Body of pancreas (tissue), 4 donors: ENCODE measurements around the gene PRSS22. TPM values are rescaled to one million over a fixed set of nuclear protein-coding genes. Genes with fewer than 3 reads are reported as not detected.

Source experiments
- ATAC-seq: fragments of 150-250 bp; one replicate; pipeline ENCODE4 v1.9.1; 2016
- DNase-seq, 4 donors: peaks; one replicate each; pipeline ENCODE4 v3.0.0-alpha.2; 2019
- H3K27ac ChIP-seq, 4 donors: fragments of 200-600 bp; sonication (generic); 1 replicate in 3 of 4; 2 replicates in 1 of 4; pipeline versions ENCODE4 v1.5.1 to v1.6.1; 2016 to 2019; ENCODE audit warnings: mild to moderate bottlenecking in 1 of 4, mixed read lengths in 1 of 4, moderate library complexity in 1 of 4
- H3K27me3 ChIP-seq, 2 donors: fragments of 200-600 bp; sonication (generic); one replicate each; pipeline ENCODE4 v1.6.0; 2016; ENCODE audit warnings: mild to moderate bottlenecking in 1 of 2
- H3K36me3 ChIP-seq, 2 donors: fragments of 200-600 bp; sonication (generic); replicated peaks in 1 of 2; 2 replicates each; pipeline ENCODE4 v1.5.1; 2016; ENCODE audit warnings: low read depth in 2 of 2; ENCODE audit not compliant: insufficient read depth in 1 of 2
- H3K4me1 ChIP-seq: fragments of 200-600 bp; sonication (generic); one replicate; pipeline ENCODE4 v1.6.0; 2016
- H3K4me3 ChIP-seq, 2 donors: fragments of 200-600 bp; sonication (generic); 1 replicate in 1 of 2; 2 replicates in 1 of 2; pipeline ENCODE4 v1.5.1; 2016 to 2019
- H3K9me3 ChIP-seq, 3 donors: fragments of 200-600 bp; sonication (generic); 1 replicate in 2 of 3; 2 replicates in 1 of 3; pipeline ENCODE4 v1.5.1; 2016
- CTCF ChIP-seq, 7 experiments: fragments of 450-650 bp in 4 of 7; fragments of 200-600 bp in 3 of 7; sonication (generic) in 3 of 7; IDR thresholded peaks; one replicate each; pipeline ENCODE4 v1.5.1; 2016 to 2019; ENCODE audit warnings: antibody characterized with exemption in 7 of 7
- POLR2A ChIP-seq, 3 donors: fragments of 450-650 bp; IDR thresholded peaks; one replicate each; pipeline ENCODE4 v1.6.1; 2016; ENCODE audit warnings: antibody characterized with exemption in 3 of 3, mild to moderate bottlenecking in 2 of 3
- WGBS, 2 donors: methylation state at CpG; one replicate each; pipeline ENCODE4 v1.1.5; 2017; 5-methylcytosine and 5-hydroxymethylcytosine counted together
- intact Hi-C: fragments of 100-400 bp; cut with DNase I; formaldehyde crosslinking; loops from one replicate; pipeline ENCODE4 v1.15.1; 2023
- total RNA-seq, 2 donors: library from RNA; depleted of rRNA; stranded (reverse); fragments of >200 nt; gene quantifications; one replicate each; pipeline ENCODE4 v1.1.0, GENCODE V29; 2016

Gene PRSS22
- total RNA-seq, 2 donors from 2014 or later, result 3.6 to 19.4 TPM

GRCh38 chr16:2905241-2905987 lies 47.4 kb upstream of the PRSS22 start:
- TF ChIP-seq CTCF (IDR thresholded peaks at IDR 0.05) (no peak), POLR2A (IDR thresholded peaks at IDR 0.05) (peak; percentile 90 to 98 (median 98))
- peak; percentile 84 for ATAC-seq
- no peaks in the 10 kb centered on the region for H3K9me3 ChIP-seq
- no peaks in the 10 kb centered on the region for H3K36me3 ChIP-seq
- H3K27me3 ChIP-seq, result no peaks in the 10 kb centered on the region
- peaks cover 22% of the 10 kb centered on the region for H3K4me1 ChIP-seq
- intact Hi-C loops, result no loop called here
- 1% methylated on average over 14 to 45 of the region's 51 CpGs for whole genome bisulfite sequencing, 2 donors
- H3K27ac ChIP-seq, result peak overlapping the region; percentile 84 to 96 (median 92)
- peak; percentile 98 to 100 (median 99) for DNase-seq
- H3K4me3 ChIP-seq, result peak overlapping the region; percentile 38 to 45

- Histone ChIP-seq H3K36me3 (no peaks in the 10 kb centered on the region), H3K27me3 (no peaks in the 10 kb centered on the region), H3K4me1 (peaks cover 22% of the 10 kb centered on the region), H3K9me3 (no peaks in the 10 kb centered on the region), H3K4me3 (peak overlapping the region; percentile 38 to 45), H3K27ac (peak overlapping the region; percentile 84 to 96 (median 92))
- ATAC-seq (no peak), DNase-seq (peak; percentile 28 to 46 (median 34))
- WGBS, 2 donors, result 0 to 1% methylated on average over 19 to 32 of the region's 32 CpGs
- TF ChIP-seq POLR2A (IDR thresholded peaks at IDR 0.05) (no peak), CTCF (IDR thresholded peaks at IDR 0.05) (peak in 1 of 7 experiments; percentile 12)
- intact Hi-C loops, result no loop called here
Observed at GRCh38 chr16:2904922-2905240, 46.9 kb upstream of the PRSS22 start.

GRCh38 chr16:2904100-2904921 lies 46.3 kb upstream of the PRSS22 start:
- DNase-seq (peak; percentile 86 to 88 (median 88)), ATAC-seq (peak; percentile 64)
- Histone ChIP-seq H3K4me1 (peaks cover 22% of the 10 kb centered on the region), H3K4me3 (peak overlapping the region; percentile 38 to 45), H3K36me3 (no peaks in the 10 kb centered on the region), H3K27ac (peak overlapping the region; percentile 84 to 96 (median 92)), H3K27me3 (no peaks in the 10 kb centered on the region), H3K9me3 (no peaks in the 10 kb centered on the region)
- WGBS, 2 donors, result 0% methylated on average over 26 to 62 of the region's 62 CpGs
- intact Hi-C loops, result no loop called here
- TF ChIP-seq CTCF (IDR thresholded peaks at IDR 0.05) (peak; percentile 93 to 96 (median 95)), POLR2A (IDR thresholded peaks at IDR 0.05) (peak; percentile 38 to 77 (median 74))

GRCh38 chr16:2902337-2903130 lies 44.6 kb upstream of the PRSS22 start:
- Histone ChIP-seq H3K36me3 (no peaks in the 10 kb centered on the region), H3K27ac (no peak overlapping the region), H3K27me3 (no peaks in the 10 kb centered on the region), H3K4me3 (no peak overlapping the region), H3K4me1 (peaks cover 21% of the 10 kb centered on the region), H3K9me3 (no peaks in the 10 kb centered on the region)
- DNase-seq (no peak), ATAC-seq (no peak)
- intact Hi-C loops, result no loop called here
- WGBS, 2 donors, result 90 to 93% methylated on average over 9 of the region's 9 CpGs
- TF ChIP-seq POLR2A (IDR thresholded peaks at IDR 0.05) (no peak), CTCF (IDR thresholded peaks at IDR 0.05) (no peak)
